ENCODE measurements around the gene EXOC4. TPM values are rescaled to one million over a fixed set of nuclear protein-coding genes. Genes with fewer than 3 reads are reported as not detected.

The EXOC4 gene
- total and polyA plus RNA-seq, 7 donors = 16.4 to 76.7 (median 50.7) TPM

GRCh38 chr7:133491846-133492652, 239.2 kb downstream of the EXOC4 start:
- Histone ChIP-seq H3K36me3 (no peaks in the 10 kb centered on the region), H3K27ac (no peak overlapping the region), H3K4me1 (no peaks in the 10 kb centered on the region), H3K9me3 (no peaks in the 10 kb centered on the region), H3K27me3 (no peaks in the 10 kb centered on the region), H3K4me3 (no peak overlapping the region)
- intact Hi-C loops (cut with DNase I) = no loop called here
- TF ChIP-seq CTCF (IDR thresholded peaks at IDR 0.05) = no peak
- DNase-seq = no peak
- 83 to 93% methylated on average over 6 of the region's 6 CpGs for WGBS, 2 donors

- Histone ChIP-seq H3K36me3 (no peaks in the 10 kb centered on the region), H3K27ac (no peak overlapping the region), H3K9me3 (no peaks in the 10 kb centered on the region), H3K4me1 (peaks cover 0 to 5% (median 0%) of the 10 kb centered on the region in 4 donors), H3K27me3 (no peaks in the 10 kb centered on the region), H3K4me3 (no peak overlapping the region)
- TF ChIP-seq POLR2A (IDR thresholded peaks at IDR 0.05) = no peak
- TF ChIP-seq POLR2AphosphoS5 (IDR thresholded peaks at IDR 0.05) = no peak
- no peak for TF ChIP-seq CTCF (IDR thresholded peaks at IDR 0.05)
- no peak for TF ChIP-seq EP300 (IDR thresholded peaks at IDR 0.05)
- WGBS, 2 donors = 100% methylated on average over 1 of the region's 1 CpG
- no peak for DNase-seq
- intact Hi-C loops (cut with DNase I) = no loop called here
Observed at GRCh38 chr7:133497061-133497460, 244.2 kb downstream of the EXOC4 start.

GRCh38 chr7:133501771-133502170, 248.9 kb downstream of the EXOC4 start:
- no peak for TF ChIP-seq POLR2AphosphoS5 (IDR thresholded peaks at IDR 0.05)
- TF ChIP-seq CTCF (IDR thresholded peaks at IDR 0.05) = no peak
- TF ChIP-seq POLR2A (IDR thresholded peaks at IDR 0.05) = no peak
- TF ChIP-seq EP300 (IDR thresholded peaks at IDR 0.05) = no peak
- no peak overlapping the region for H3K27ac ChIP-seq
- H3K9me3 ChIP-seq = no peaks in the 10 kb centered on the region
- no peaks in the 10 kb centered on the region for H3K27me3 ChIP-seq
- DNase-seq = no peak
- intact Hi-C loops (cut with DNase I) = no loop called here
- H3K36me3 ChIP-seq = no peaks in the 10 kb centered on the region
- WGBS, 2 donors = 90 to 95% methylated on average over 5 of the region's 5 CpGs
- no peak overlapping the region for H3K4me3 ChIP-seq
- H3K4me1 ChIP-seq = peaks cover 0 to 16% (median 0%) of the 10 kb centered on the region in 4 donors

- WGBS, 2 donors = 62 to 85% methylated on average over 1 of the region's 1 CpG
- TF ChIP-seq POLR2AphosphoS5 (IDR thresholded peaks at IDR 0.05) (no peak), EP300 (IDR thresholded peaks at IDR 0.05) (no peak), POLR2A (IDR thresholded peaks at IDR 0.05) (no peak), CTCF (IDR thresholded peaks at IDR 0.05) (no peak)
- Histone ChIP-seq H3K9me3 (no peaks in the 10 kb centered on the region), H3K27me3 (no peaks in the 10 kb centered on the region), H3K36me3 (no peaks in the 10 kb centered on the region), H3K4me3 (no peak overlapping the region), H3K4me1 (peaks cover 0 to 16% (median 0%) of the 10 kb centered on the region in 4 donors), H3K27ac (no peak overlapping the region)
- intact Hi-C loops (cut with DNase I) = no loop called here
- no peak for DNase-seq
Observed at GRCh38 chr7:133502498-133502897, 249.6 kb downstream of the EXOC4 start.

- TF ChIP-seq POLR2AphosphoS5 (IDR thresholded peaks at IDR 0.05) = no peak
- no peak for TF ChIP-seq EP300 (IDR thresholded peaks at IDR 0.05)
- TF ChIP-seq CTCF (IDR thresholded peaks at IDR 0.05) = no peak
- TF ChIP-seq POLR2A (IDR thresholded peaks at IDR 0.05) = no peak
- H3K27me3 ChIP-seq = no peaks in the 10 kb centered on the region
- no peak overlapping the region for H3K4me3 ChIP-seq
- H3K36me3 ChIP-seq = no peaks in the 10 kb centered on the region
- H3K9me3 ChIP-seq = no peaks in the 10 kb centered on the region
- H3K27ac ChIP-seq = no peak overlapping the region
- intact Hi-C loops (cut with DNase I) = no loop called here
- WGBS, 2 donors = 92 to 97% methylated on average over 1 of the region's 1 CpG
- DNase-seq = no peak
- H3K4me1 ChIP-seq = peaks cover 0 to 16% (median 0%) of the 10 kb centered on the region in 4 donors
Observed at GRCh38 chr7:133502972-133503371, 250.1 kb downstream of the EXOC4 start.

Measured in sigmoid colon (tissue), 7 donors.